GM23338 (cell line): ENCODE measurements around the gene CADM4. TPM values are rescaled to one million over a fixed set of nuclear protein-coding genes. Genes with fewer than 3 reads are reported as not detected.

ENCODE experiments used
- ATAC-seq: fragments of 200-7000 bp; cut with Tn5 transposase; 3 replicates; pipeline ENCODE4 v1.9.1; 2020
- DNase-seq: peaks from one replicate; pipeline ENCODE4 v3.0.0-alpha.2; 2015; ENCODE audit warnings: low spot score
- H2AFZ ChIP-seq: fragments of 200-600 bp; sonication (generic); 2 replicates; pipeline ENCODE4 v1.8.0; 2016; ENCODE audit warnings: antibody characterized with exemption, mild to moderate bottlenecking, moderate library complexity
- H3F3A ChIP-seq: fragments of 200-600 bp; sonication (generic); replicated peaks from 2 replicates; pipeline ENCODE4 v1.8.0; 2017; ENCODE audit warnings: antibody characterized with exemption, mixed run types, low read depth
- H3K27ac ChIP-seq: fragments of 200-600 bp; sonication (generic); 2 replicates; pipeline ENCODE4 v1.6.1; 2016; ENCODE audit warnings: low read depth
- H3K27me3 ChIP-seq: fragments of 200-600 bp; sonication (generic); 2 replicates; pipeline ENCODE4 v1.8.0; 2016; ENCODE audit warnings: mild to moderate bottlenecking, mixed run types, moderate library complexity; ENCODE audit not compliant: insufficient read depth
- H3K36me3 ChIP-seq: fragments of 200-600 bp; sonication (generic); 2 replicates; pipeline ENCODE4 v1.8.0; 2016; ENCODE audit warnings: mild to moderate bottlenecking; ENCODE audit not compliant: insufficient read depth
- H3K4me1 ChIP-seq: fragments of 200-600 bp; sonication (generic); 2 replicates; pipeline ENCODE4 v1.8.0; 2016; ENCODE audit warnings: mild to moderate bottlenecking, moderate library complexity; ENCODE audit not compliant: insufficient read depth
- H3K4me2 ChIP-seq: fragments of 200-600 bp; sonication (generic); 2 replicates; pipeline ENCODE4 v1.7.1; 2017; ENCODE audit warnings: mixed run types
- H3K4me3 ChIP-seq: fragments of 200-600 bp; sonication (generic); 2 replicates; pipeline ENCODE4 v1.6.1; 2016; ENCODE audit warnings: mixed run types
- H3K79me2 ChIP-seq: fragments of 200-600 bp; sonication (generic); replicated peaks from 2 replicates; pipeline ENCODE4 v1.8.0; 2017; ENCODE audit warnings: mild to moderate bottlenecking; ENCODE audit not compliant: insufficient read depth
- H3K9me2 ChIP-seq: fragments of 200-600 bp; sonication (generic); 2 replicates; pipeline ENCODE4 v1.8.0; 2017; ENCODE audit not compliant: insufficient read depth
- H4K20me1 ChIP-seq: fragments of 200-600 bp; sonication (generic); replicated peaks from 2 replicates; pipeline ENCODE4 v1.8.0; 2017; ENCODE audit warnings: mild to moderate bottlenecking; ENCODE audit not compliant: insufficient read depth
- H3K27ac Mint-ChIP-seq: 2 replicates; pipeline ENCODE4 v1.8.0; 2020; ENCODE audit warnings: inconsistent platforms, mild to moderate bottlenecking, moderate library complexity, mixed read lengths
- H3K27me3 Mint-ChIP-seq: 3 replicates; pipeline ENCODE4 v1.8.0; 2022; ENCODE audit warnings: low read depth, mild to moderate bottlenecking, moderate library complexity, mixed read lengths, inconsistent platforms; ENCODE audit not compliant: insufficient read depth, poor library complexity
- H3K36me3 Mint-ChIP-seq: 3 replicates; pipeline ENCODE4 v1.8.0; 2021; ENCODE audit warnings: low read depth, mild to moderate bottlenecking, inconsistent platforms, moderate library complexity, mixed read lengths
- H3K4me1 Mint-ChIP-seq: 3 replicates; pipeline ENCODE4 v1.8.0; 2020; ENCODE audit warnings: mild to moderate bottlenecking, inconsistent platforms, mixed read lengths
- H3K4me3 Mint-ChIP-seq: 3 replicates; pipeline ENCODE4 v1.8.0; 2021; ENCODE audit warnings: moderate library complexity, mild to moderate bottlenecking, inconsistent platforms, mixed read lengths
- H3K9me3 Mint-ChIP-seq: 3 replicates; pipeline ENCODE4 v1.8.0; 2020; ENCODE audit warnings: moderate library complexity, mild to moderate bottlenecking, inconsistent platforms, mixed read lengths
- CREB1 ChIP-seq: fragments of 250-450 bp; sonication (Bioruptor Pico); IDR thresholded peaks from 2 replicates; pipeline ENCODE4 v1.5.0; 2020; ENCODE audit warnings: low read depth, mild to moderate bottlenecking, moderate library complexity
- EZH2 ChIP-seq: fragments of 200-600 bp; sonication (generic); IDR thresholded peaks from one replicate; pipeline ENCODE4 v1.8.0; 2017; ENCODE audit warnings: antibody characterized with exemption, mild to moderate bottlenecking, low read depth; ENCODE audit not compliant: unreplicated experiment
- EZH2phosphoT487 ChIP-seq: fragments of 200-600 bp; sonication (generic); IDR thresholded peaks from one replicate; pipeline ENCODE4 v1.8.1; 2018; ENCODE audit warnings: antibody characterized with exemption; ENCODE audit not compliant: unreplicated experiment
- NANOG ChIP-seq: IDR thresholded peaks from 2 replicates; pipeline ENCODE4 v1.6.1; 2016; ENCODE audit warnings: antibody characterized with exemption, borderline replicate concordance
- POLR2AphosphoS5 ChIP-seq: IDR thresholded peaks from 2 replicates; pipeline ENCODE4 v1.6.1; 2016; ENCODE audit warnings: antibody characterized with exemption, low read depth
- STAT1 ChIP-seq: IDR thresholded peaks from one replicate; pipeline ENCODE4 v1.6.1; 2016; ENCODE audit warnings: antibody characterized with exemption; ENCODE audit not compliant: unreplicated experiment
- ZNF114 ChIP-seq: fragments of 250-450 bp; sonication (Bioruptor Pico); IDR thresholded peaks from 2 replicates; pipeline ENCODE4 v1.5.0; 2020; ENCODE audit warnings: mild to moderate bottlenecking, moderate library complexity
- ZNF331 ChIP-seq: fragments of 250-450 bp; sonication (Bioruptor Pico); IDR thresholded peaks from 2 replicates; pipeline ENCODE4 v1.5.0; 2020; ENCODE audit warnings: low read depth, mild to moderate bottlenecking, moderate library complexity
- ZNF462 ChIP-seq: fragments of 250-450 bp; sonication (Bioruptor Pico); IDR thresholded peaks from 2 replicates; pipeline ENCODE4 v1.5.0; 2020; ENCODE audit warnings: mild to moderate bottlenecking, moderate library complexity
- polyA plus RNA-seq: library from polyadenylated mRNA; unstranded; fragments of >200 nt; fragmentation: Nextera tagmentation; extraction: Ambion mirVana; gene quantifications from 2 replicates; pipeline ENCODE4 v1.2.1, GENCODE V29; 2016
- total RNA-seq: library from RNA; depleted of rRNA; stranded (reverse); fragments of >200 nt; shearing (Covaris generic); gene quantifications from 2 replicates; pipeline ENCODE4 v1.2.3, GENCODE V29; 2014
- TF ChIP-seq, protein P1 (sequence below), 2 experiments: fragments of 200-600 bp in 1 of 2; sonication (generic) in 1 of 2; conservative IDR thresholded peaks; 2 replicates each; pipeline versions ENCODE4 v1.5.1 to v1.6.1; 2016 to 2017; ENCODE audit warnings: antibody characterized with exemption in 2 of 2, low read depth in 2 of 2, mild to moderate bottlenecking in 2 of 2, moderate library complexity in 1 of 2
- TF ChIP-seq, protein P2 (sequence below): IDR thresholded peaks from one replicate; pipeline ENCODE4 v1.6.1; 2018; ENCODE audit warnings: antibody characterized with exemption; ENCODE audit not compliant: unreplicated experiment

Gene CADM4
- total and polyA plus RNA-seq, 2 experiments from 2014 or later, result 3.7 to 21.2 TPM

DNA sequence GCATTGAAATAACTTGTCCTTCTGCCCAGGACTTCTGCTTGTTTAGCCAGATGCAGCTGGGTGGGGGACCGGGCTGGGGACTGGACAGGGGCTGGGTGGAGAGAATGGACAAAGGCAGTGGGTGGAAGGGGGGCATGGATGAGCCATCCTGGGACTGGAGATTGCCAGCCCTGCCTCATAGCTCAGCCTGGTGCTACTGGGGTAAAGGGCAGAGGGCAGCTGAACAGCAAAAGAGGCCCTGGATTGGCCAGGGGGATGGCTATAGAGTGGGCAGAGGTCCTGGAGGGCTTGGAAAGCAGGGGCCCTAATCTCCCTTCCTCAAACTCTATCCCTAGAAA lies 48.0 kb upstream of the CADM4 start (continued):
- TF ChIP-seq, protein P1, sequence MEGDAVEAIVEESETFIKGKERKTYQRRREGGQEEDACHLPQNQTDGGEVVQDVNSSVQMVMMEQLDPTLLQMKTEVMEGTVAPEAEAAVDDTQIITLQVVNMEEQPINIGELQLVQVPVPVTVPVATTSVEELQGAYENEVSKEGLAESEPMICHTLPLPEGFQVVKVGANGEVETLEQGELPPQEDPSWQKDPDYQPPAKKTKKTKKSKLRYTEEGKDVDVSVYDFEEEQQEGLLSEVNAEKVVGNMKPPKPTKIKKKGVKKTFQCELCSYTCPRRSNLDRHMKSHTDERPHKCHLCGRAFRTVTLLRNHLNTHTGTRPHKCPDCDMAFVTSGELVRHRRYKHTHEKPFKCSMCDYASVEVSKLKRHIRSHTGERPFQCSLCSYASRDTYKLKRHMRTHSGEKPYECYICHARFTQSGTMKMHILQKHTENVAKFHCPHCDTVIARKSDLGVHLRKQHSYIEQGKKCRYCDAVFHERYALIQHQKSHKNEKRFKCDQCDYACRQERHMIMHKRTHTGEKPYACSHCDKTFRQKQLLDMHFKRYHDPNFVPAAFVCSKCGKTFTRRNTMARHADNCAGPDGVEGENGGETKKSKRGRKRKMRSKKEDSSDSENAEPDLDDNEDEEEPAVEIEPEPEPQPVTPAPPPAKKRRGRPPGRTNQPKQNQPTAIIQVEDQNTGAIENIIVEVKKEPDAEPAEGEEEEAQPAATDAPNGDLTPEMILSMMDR (conservative IDR thresholded peaks at IDR 0.05; ENCODE audit: low read depth in 2 of 2), result no peak

GRCh38 chr19:43684326-43684725 lies 44.7 kb upstream of the CADM4 start:
- no peaks in the 10 kb centered on the region for H3F3A ChIP-seq
- no peak for ATAC-seq

More at GRCh38 chr19:43684326-43684725, 44.7 kb upstream of the CADM4 start:
- no peak for DNase-seq
- no peak overlapping the region for H3K27ac Mint-ChIP-seq
- no peak overlapping the region for H3K4me3 ChIP-seq
- no peaks in the 10 kb centered on the region; the same call in 2 of the 3 replicates for H3K4me1 Mint-ChIP-seq
- H3K9me3 Mint-ChIP-seq, result no peaks in the 10 kb centered on the region; the same call in 2 of the 3 replicates
- no peaks in the 10 kb centered on the region for H3K36me3 ChIP-seq
- H3K36me3 Mint-ChIP-seq, result no peaks in the 10 kb centered on the region
- H3K27me3 Mint-ChIP-seq, result peaks cover 6% of the 10 kb centered on the region
- H3K4me1 ChIP-seq, result no peaks in the 10 kb centered on the region
- H3K4me2 ChIP-seq, result no peak overlapping the region
- no peak overlapping the region for H3K27ac ChIP-seq
- H4K20me1 ChIP-seq, result no peaks in the 10 kb centered on the region
- no peaks in the 10 kb centered on the region for H3K27me3 ChIP-seq
- TF ChIP-seq CREB1 (CRISPR knock-in tag) (no peak), NANOG (no peak), ZNF331 (no peak), STAT1 (no peak), EZH2phosphoT487 (no peak), ZNF114 (CRISPR knock-in tag) (no peak), POLR2AphosphoS5 (no peak), ZNF462 (CRISPR knock-in tag) (no peak), EZH2 (no peak)
- TF ChIP-seq, protein P2, sequence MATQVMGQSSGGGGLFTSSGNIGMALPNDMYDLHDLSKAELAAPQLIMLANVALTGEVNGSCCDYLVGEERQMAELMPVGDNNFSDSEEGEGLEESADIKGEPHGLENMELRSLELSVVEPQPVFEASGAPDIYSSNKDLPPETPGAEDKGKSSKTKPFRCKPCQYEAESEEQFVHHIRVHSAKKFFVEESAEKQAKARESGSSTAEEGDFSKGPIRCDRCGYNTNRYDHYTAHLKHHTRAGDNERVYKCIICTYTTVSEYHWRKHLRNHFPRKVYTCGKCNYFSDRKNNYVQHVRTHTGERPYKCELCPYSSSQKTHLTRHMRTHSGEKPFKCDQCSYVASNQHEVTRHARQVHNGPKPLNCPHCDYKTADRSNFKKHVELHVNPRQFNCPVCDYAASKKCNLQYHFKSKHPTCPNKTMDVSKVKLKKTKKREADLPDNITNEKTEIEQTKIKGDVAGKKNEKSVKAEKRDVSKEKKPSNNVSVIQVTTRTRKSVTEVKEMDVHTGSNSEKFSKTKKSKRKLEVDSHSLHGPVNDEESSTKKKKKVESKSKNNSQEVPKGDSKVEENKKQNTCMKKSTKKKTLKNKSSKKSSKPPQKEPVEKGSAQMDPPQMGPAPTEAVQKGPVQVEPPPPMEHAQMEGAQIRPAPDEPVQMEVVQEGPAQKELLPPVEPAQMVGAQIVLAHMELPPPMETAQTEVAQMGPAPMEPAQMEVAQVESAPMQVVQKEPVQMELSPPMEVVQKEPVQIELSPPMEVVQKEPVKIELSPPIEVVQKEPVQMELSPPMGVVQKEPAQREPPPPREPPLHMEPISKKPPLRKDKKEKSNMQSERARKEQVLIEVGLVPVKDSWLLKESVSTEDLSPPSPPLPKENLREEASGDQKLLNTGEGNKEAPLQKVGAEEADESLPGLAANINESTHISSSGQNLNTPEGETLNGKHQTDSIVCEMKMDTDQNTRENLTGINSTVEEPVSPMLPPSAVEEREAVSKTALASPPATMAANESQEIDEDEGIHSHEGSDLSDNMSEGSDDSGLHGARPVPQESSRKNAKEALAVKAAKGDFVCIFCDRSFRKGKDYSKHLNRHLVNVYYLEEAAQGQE, result no peak
- TF ChIP-seq, protein P1 (conservative IDR thresholded peaks at IDR 0.05; ENCODE audit: low read depth in 2 of 2), result no peak
- H3K4me3 Mint-ChIP-seq, result no peak overlapping the region
- no peaks in the 10 kb centered on the region for H3K79me2 ChIP-seq
- no peaks in the 10 kb centered on the region for H3K9me2 ChIP-seq
- H2AFZ ChIP-seq, result no peak overlapping the region
